ENCODE measurements around the gene PNRC1.

DNA sequence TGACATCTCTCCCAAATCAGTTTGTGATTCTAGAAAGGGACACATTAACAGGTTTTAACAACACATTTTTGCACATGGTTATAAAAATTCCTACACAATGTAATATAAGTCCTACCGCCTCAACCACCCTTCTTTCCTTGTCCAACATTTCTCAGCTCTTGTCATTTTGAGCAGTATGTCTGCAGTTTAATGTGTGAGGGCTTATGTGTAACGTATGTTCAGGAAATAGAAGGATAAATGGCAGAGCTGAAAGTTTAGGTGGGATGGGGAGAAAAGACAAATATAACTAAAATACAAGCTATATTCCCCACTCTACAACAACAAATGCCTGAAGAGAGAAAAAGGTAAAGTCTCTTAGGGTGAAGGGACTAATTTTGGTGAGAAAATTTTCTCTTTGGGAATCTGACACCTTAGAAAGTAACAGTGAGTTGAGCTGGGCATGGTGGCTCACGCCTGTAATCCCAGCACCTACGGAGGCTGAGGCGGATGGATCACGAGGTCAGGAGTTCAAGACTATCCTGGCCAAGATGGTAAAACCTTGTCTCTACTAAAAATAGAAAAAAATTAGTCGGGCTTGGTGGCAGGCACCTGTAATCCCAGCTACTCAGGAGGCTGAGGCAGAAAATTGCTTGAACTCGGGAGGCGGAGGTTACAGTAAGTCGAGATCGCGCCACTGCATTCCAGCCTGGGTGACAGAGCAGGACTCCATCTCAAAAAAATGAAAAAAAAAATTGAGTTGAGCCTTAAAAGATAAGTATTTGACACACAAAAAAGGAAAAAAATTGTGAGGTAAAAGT is 5.1 kb downstream of the PNRC1 start:
- TF ChIP-seq, protein P1, sequence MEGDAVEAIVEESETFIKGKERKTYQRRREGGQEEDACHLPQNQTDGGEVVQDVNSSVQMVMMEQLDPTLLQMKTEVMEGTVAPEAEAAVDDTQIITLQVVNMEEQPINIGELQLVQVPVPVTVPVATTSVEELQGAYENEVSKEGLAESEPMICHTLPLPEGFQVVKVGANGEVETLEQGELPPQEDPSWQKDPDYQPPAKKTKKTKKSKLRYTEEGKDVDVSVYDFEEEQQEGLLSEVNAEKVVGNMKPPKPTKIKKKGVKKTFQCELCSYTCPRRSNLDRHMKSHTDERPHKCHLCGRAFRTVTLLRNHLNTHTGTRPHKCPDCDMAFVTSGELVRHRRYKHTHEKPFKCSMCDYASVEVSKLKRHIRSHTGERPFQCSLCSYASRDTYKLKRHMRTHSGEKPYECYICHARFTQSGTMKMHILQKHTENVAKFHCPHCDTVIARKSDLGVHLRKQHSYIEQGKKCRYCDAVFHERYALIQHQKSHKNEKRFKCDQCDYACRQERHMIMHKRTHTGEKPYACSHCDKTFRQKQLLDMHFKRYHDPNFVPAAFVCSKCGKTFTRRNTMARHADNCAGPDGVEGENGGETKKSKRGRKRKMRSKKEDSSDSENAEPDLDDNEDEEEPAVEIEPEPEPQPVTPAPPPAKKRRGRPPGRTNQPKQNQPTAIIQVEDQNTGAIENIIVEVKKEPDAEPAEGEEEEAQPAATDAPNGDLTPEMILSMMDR (conservative IDR thresholded peaks at IDR 0.05; ENCODE audit: low read depth in 2 of 2) = no peak
- TF ChIP-seq EZH2 (IDR thresholded peaks at IDR 0.05; ENCODE audit: low read depth, unreplicated experiment) = no peak
- TF ChIP-seq POLR2AphosphoS5 (IDR thresholded peaks at IDR 0.05; ENCODE audit: low read depth) = no peak
- TF ChIP-seq EZH2phosphoT487 (IDR thresholded peaks at IDR 0.05; ENCODE audit: unreplicated experiment) = no peak
- TF ChIP-seq CREB1 (CRISPR knock-in tag; IDR thresholded peaks at IDR 0.05; ENCODE audit: low read depth) = no peak
- TF ChIP-seq, protein P2, sequence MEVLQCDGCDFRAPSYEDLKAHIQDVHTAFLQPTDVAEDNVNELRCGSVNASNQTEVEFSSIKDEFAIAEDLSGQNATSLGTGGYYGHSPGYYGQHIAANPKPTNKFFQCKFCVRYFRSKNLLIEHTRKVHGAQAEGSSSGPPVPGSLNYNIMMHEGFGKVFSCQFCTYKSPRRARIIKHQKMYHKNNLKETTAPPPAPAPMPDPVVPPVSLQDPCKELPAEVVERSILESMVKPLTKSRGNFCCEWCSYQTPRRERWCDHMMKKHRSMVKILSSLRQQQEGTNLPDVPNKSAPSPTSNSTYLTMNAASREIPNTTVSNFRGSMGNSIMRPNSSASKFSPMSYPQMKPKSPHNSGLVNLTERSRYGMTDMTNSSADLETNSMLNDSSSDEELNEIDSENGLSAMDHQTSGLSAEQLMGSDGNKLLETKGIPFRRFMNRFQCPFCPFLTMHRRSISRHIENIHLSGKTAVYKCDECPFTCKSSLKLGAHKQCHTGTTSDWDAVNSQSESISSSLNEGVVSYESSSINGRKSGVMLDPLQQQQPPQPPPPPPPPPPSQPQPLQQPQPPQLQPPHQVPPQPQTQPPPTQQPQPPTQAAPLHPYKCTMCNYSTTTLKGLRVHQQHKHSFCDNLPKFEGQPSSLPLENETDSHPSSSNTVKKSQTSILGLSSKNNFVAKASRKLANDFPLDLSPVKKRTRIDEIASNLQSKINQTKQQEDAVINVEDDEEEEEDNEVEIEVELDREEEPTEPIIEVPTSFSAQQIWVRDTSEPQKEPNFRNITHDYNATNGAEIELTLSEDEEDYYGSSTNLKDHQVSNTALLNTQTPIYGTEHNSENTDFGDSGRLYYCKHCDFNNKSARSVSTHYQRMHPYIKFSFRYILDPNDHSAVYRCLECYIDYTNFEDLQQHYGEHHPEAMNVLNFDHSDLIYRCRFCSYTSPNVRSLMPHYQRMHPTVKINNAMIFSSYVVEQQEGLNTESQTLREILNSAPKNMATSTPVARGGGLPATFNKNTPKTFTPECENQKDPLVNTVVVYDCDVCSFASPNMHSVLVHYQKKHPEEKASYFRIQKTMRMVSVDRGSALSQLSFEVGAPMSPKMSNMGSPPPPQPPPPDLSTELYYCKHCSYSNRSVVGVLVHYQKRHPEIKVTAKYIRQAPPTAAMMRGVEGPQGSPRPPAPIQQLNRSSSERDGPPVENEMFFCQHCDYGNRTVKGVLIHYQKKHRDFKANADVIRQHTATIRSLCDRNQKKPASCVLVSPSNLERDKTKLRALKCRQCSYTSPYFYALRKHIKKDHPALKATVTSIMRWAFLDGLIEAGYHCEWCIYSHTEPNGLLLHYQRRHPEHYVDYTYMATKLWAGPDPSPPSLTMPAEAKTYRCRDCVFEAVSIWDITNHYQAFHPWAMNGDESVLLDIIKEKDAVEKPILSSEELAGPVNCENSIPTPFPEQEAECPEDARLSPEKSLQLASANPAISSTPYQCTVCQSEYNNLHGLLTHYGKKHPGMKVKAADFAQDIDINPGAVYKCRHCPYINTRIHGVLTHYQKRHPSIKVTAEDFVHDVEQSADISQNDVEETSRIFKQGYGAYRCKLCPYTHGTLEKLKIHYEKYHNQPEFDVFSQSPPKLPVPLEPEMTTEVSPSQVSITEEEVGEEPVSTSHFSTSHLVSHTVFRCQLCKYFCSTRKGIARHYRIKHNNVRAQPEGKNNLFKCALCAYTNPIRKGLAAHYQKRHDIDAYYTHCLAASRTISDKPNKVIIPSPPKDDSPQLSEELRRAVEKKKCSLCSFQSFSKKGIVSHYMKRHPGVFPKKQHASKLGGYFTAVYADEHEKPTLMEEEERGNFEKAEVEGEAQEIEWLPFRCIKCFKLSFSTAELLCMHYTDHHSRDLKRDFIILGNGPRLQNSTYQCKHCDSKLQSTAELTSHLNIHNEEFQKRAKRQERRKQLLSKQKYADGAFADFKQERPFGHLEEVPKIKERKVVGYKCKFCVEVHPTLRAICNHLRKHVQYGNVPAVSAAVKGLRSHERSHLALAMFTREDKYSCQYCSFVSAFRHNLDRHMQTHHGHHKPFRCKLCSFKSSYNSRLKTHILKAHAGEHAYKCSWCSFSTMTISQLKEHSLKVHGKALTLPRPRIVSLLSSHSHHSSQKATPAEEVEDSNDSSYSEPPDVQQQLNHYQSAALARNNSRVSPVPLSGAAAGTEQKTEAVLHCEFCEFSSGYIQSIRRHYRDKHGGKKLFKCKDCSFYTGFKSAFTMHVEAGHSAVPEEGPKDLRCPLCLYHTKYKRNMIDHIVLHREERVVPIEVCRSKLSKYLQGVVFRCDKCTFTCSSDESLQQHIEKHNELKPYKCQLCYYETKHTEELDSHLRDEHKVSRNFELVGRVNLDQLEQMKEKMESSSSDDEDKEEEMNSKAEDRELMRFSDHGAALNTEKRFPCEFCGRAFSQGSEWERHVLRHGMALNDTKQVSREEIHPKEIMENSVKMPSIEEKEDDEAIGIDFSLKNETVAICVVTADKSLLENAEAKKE (CRISPR knock-in tag; IDR thresholded peaks at IDR 0.05) = no peak
- TF ChIP-seq, protein P3, sequence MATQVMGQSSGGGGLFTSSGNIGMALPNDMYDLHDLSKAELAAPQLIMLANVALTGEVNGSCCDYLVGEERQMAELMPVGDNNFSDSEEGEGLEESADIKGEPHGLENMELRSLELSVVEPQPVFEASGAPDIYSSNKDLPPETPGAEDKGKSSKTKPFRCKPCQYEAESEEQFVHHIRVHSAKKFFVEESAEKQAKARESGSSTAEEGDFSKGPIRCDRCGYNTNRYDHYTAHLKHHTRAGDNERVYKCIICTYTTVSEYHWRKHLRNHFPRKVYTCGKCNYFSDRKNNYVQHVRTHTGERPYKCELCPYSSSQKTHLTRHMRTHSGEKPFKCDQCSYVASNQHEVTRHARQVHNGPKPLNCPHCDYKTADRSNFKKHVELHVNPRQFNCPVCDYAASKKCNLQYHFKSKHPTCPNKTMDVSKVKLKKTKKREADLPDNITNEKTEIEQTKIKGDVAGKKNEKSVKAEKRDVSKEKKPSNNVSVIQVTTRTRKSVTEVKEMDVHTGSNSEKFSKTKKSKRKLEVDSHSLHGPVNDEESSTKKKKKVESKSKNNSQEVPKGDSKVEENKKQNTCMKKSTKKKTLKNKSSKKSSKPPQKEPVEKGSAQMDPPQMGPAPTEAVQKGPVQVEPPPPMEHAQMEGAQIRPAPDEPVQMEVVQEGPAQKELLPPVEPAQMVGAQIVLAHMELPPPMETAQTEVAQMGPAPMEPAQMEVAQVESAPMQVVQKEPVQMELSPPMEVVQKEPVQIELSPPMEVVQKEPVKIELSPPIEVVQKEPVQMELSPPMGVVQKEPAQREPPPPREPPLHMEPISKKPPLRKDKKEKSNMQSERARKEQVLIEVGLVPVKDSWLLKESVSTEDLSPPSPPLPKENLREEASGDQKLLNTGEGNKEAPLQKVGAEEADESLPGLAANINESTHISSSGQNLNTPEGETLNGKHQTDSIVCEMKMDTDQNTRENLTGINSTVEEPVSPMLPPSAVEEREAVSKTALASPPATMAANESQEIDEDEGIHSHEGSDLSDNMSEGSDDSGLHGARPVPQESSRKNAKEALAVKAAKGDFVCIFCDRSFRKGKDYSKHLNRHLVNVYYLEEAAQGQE (IDR thresholded peaks at IDR 0.05; ENCODE audit: unreplicated experiment) = no peak
- no peak for TF ChIP-seq JUNB (IDR thresholded peaks at IDR 0.05; ENCODE audit: unreplicated experiment)
- TF ChIP-seq NANOG (IDR thresholded peaks at IDR 0.05; ENCODE audit: borderline replicate concordance) = no peak
- TF ChIP-seq ZNF331 (CRISPR knock-in tag; IDR thresholded peaks at IDR 0.05; ENCODE audit: low read depth) = no peak
- TF ChIP-seq, protein P4, sequence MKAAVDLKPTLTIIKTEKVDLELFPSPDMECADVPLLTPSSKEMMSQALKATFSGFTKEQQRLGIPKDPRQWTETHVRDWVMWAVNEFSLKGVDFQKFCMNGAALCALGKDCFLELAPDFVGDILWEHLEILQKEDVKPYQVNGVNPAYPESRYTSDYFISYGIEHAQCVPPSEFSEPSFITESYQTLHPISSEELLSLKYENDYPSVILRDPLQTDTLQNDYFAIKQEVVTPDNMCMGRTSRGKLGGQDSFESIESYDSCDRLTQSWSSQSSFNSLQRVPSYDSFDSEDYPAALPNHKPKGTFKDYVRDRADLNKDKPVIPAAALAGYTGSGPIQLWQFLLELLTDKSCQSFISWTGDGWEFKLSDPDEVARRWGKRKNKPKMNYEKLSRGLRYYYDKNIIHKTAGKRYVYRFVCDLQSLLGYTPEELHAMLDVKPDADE (IDR thresholded peaks at IDR 0.05) = no peak
- no peak for TF ChIP-seq STAT1 (IDR thresholded peaks at IDR 0.05; ENCODE audit: unreplicated experiment)

Data from GM23338 (cell line).